ENCODE data around the gene CERS6. TPM values are rescaled to one million over a fixed set of nuclear protein-coding genes. Genes with fewer than 3 reads are reported as not detected.

CERS6 gene
- total RNA-seq, 1 experiment from 2014 or later, result 30.3 TPM

GRCh38 chr2:168814046-168814445 lies 358.0 kb downstream of the CERS6 start:
- ATAC-seq (no peak), DNase-seq (ENCODE audit: low read depth, low spot score) (no peak)
- intact Hi-C loops (cut with micrococcal nuclease; ENCODE audit: unreplicated experiment) (no loop called here), in situ Hi-C loops (cut with HindIII; ENCODE audit: low pct_unique_long_range_greater_than_20kb, low sequenced_read_pairs) (no loop called here)
- Histone ChIP-seq H3K27me3 (ENCODE audit: control insufficient read depth, insufficient read depth, low read length) (no peaks in the 10 kb centered on the region; the same call in 1 of the 2 replicates), H3K4me3 (ENCODE audit: low read depth in 2 of 2, low read length in 2 of 2) (no peak overlapping the region), H3K9me3 (ENCODE audit: control insufficient read depth, insufficient read depth, low read depth, low read length) (no peaks in the 10 kb centered on the region), H3K27ac (ENCODE audit: low read length) (no peak overlapping the region), H3K36me3 (ENCODE audit: control insufficient read depth, insufficient read depth, low read length) (no peaks in the 10 kb centered on the region), H3K4me1 (ENCODE audit: control insufficient read depth, insufficient read depth, low read length) (no peaks in the 10 kb centered on the region)
- POLR2A ChIA-PET, result interaction anchor here (0.5 kb wide), 1 partner anchor 13 kb away, joined by 6 read pairs; no protein-coding TSS in a partner anchor
- CTCF ChIA-PET, result no interaction called here
- TF ChIP-seq TCF7L2 (IDR thresholded peaks at IDR 0.05; ENCODE audit: low read depth, low read length), result no peak
- no peak for TF ChIP-seq CTCF (IDR thresholded peaks at IDR 0.05)
- no peak for TF ChIP-seq REST (IDR thresholded peaks at IDR 0.05; ENCODE audit: insufficient read depth in 1 of 2, low read depth in 2 of 2, low read length in 1 of 2)
- no TSS peak for BruUV-seq (replicated peaks)

- Histone ChIP-seq H3K9me3 (ENCODE audit: control insufficient read depth, insufficient read depth, low read depth, low read length) (no peaks in the 10 kb centered on the region), H3K27ac (ENCODE audit: low read length) (no peak overlapping the region), H3K4me3 (ENCODE audit: low read depth in 2 of 2, low read length in 2 of 2) (no peak overlapping the region), H3K27me3 (ENCODE audit: control insufficient read depth, insufficient read depth, low read length) (no peaks in the 10 kb centered on the region; the same call in 1 of the 2 replicates), H3K36me3 (ENCODE audit: control insufficient read depth, insufficient read depth, low read length) (no peaks in the 10 kb centered on the region), H3K4me1 (ENCODE audit: control insufficient read depth, insufficient read depth, low read length) (no peaks in the 10 kb centered on the region)
- TF ChIP-seq CTCF (IDR thresholded peaks at IDR 0.05) (no peak), POLR2AphosphoS5 (IDR thresholded peaks at IDR 0.05; ENCODE audit: low read depth, low read length) (no peak), SIN3A (IDR thresholded peaks at IDR 0.05; ENCODE audit: borderline replicate concordance, insufficient read depth, low read depth, low read length) (no peak), TCF7L2 (IDR thresholded peaks at IDR 0.05; ENCODE audit: low read depth, low read length) (no peak), REST (IDR thresholded peaks at IDR 0.05; ENCODE audit: insufficient read depth in 1 of 2, low read depth in 2 of 2, low read length in 1 of 2) (no peak)
- ATAC-seq (no peak), DNase-seq (ENCODE audit: low read depth, low spot score) (no peak)
- CTCF ChIA-PET, result no interaction called here
- in situ Hi-C loops (cut with HindIII; ENCODE audit: low pct_unique_long_range_greater_than_20kb, low sequenced_read_pairs), result no loop called here
- POLR2A ChIA-PET, result no interaction called here
- no TSS peak for BruUV-seq (replicated peaks)
- intact Hi-C loops (cut with micrococcal nuclease; ENCODE audit: unreplicated experiment), result no loop called here
Measured at GRCh38 chr2:168814939-168815907, 359.2 kb downstream of the CERS6 start.
